ENCODE measurements around the gene NHEJ1. TPM values are rescaled to one million over a fixed set of nuclear protein-coding genes. Genes with fewer than 3 reads are reported as not detected.

The NHEJ1 gene
- total and polyA plus RNA-seq, 9 of the 15 experiments (the other 6 are each of a cell fraction or from before 2014, with no cell fraction given), result 9.0 to 23.7 (median 13.9) TPM

GRCh38 chr2:219104107-219105035 is 56.2 kb downstream of the NHEJ1 start (continued):
- peak; percentile 16 for TF ChIP-seq CTCFL (IDR thresholded peaks at IDR 0.05; ENCODE audit: borderline replicate concordance, insufficient read depth, low read depth, low read length, poor library complexity, severe bottlenecking)
- TF ChIP-seq RAD21 (CRISPR knock-in tag; conservative IDR thresholded peaks at IDR 0.05 in 1 of 2, IDR thresholded peaks at IDR 0.05 in 1 of 2), result peak in 1 of 2 experiments; percentile 61; a peak in 2 of 4 replicates
- TF ChIP-seq ARID1B (IDR thresholded peaks at IDR 0.05), result no peak

GRCh38 chr2:219099329-219099728 is 61.3 kb downstream of the NHEJ1 start:
- POLR2A ChIA-PET, result no interaction called here
- no TSS peak for BruUV-seq (replicated peaks)
- WGBS (ENCODE audit: insufficient coverage, low coverage, missing lambda C conversion rate), result no CpG with 5 or more reads among the region's 1 CpG
- no peak for TF ChIP-seq ZBTB49 (CRISPR knock-in tag; IDR thresholded peaks at IDR 0.05; ENCODE audit: borderline replicate concordance)
- TF ChIP-seq ZNF395 (CRISPR knock-in tag; IDR thresholded peaks at IDR 0.05), result no peak
- no peak for TF ChIP-seq ZNF197 (CRISPR knock-in tag; IDR thresholded peaks at IDR 0.05; ENCODE audit: low read depth)
- no peak for TF ChIP-seq GABPA (tag; conservative IDR thresholded peaks at IDR 0.05; ENCODE audit: low read depth)
- no peak for TF ChIP-seq ZNF586 (CRISPR knock-in tag; conservative IDR thresholded peaks at IDR 0.05)
- TF ChIP-seq SRSF3 (IDR thresholded peaks at IDR 0.05; ENCODE audit: insufficient read depth, low read length), result no peak
- TF ChIP-seq ZNF311 (CRISPR knock-in tag; IDR thresholded peaks at IDR 0.05), result no peak
- no peak for TF ChIP-seq KLF13 (tag; IDR thresholded peaks at IDR 0.05; ENCODE audit: borderline replicate concordance, low read depth)
- no peak for TF ChIP-seq ERF (CRISPR knock-in tag; IDR thresholded peaks at IDR 0.05)

More at GRCh38 chr2:219099329-219099728, 61.3 kb downstream of the NHEJ1 start:
- H3K27me3 ChIP-seq (ENCODE audit: control insufficient read depth in 2 of 2, insufficient read depth in 2 of 2, low read length in 2 of 2), result no peaks in the 10 kb centered on the region
- H3K36me3 ChIP-seq (ENCODE audit: control insufficient read depth, insufficient read depth, low read length), result no peaks in the 10 kb centered on the region
- no peaks in the 10 kb centered on the region for H3K79me2 ChIP-seq (ENCODE audit: control insufficient read depth, insufficient read depth, low read length)
- no peaks in the 10 kb centered on the region for H3K9me1 ChIP-seq (ENCODE audit: control insufficient read depth, insufficient read depth, low read length)
- in situ Hi-C loops (cut with MboI), result no loop called here
- H3K4me3 ChIP-seq, result no peak overlapping the region
- DNase-seq (ENCODE audit: extremely low read depth in 1 of 4, low spot score in 3 of 4) (no peak), FAIRE-seq (no peak), ATAC-seq (no peak)
- no peaks in the 10 kb centered on the region for H3K9me3 ChIP-seq (replicated peaks; ENCODE audit: control insufficient read depth, insufficient read depth, low read depth, low read length)
- H3K9ac ChIP-seq (ENCODE audit: insufficient read depth in 1 of 2, low read depth in 2 of 2, low read length in 2 of 2), result no peak overlapping the region
- no peaks in the 10 kb centered on the region for H3K4me1 ChIP-seq (replicated peaks in 1 of 2; ENCODE audit: control insufficient read depth in 2 of 2, insufficient read depth in 2 of 2, low read length in 2 of 2)
- H3K4me2 ChIP-seq (ENCODE audit: insufficient read depth, low read length), result no peak overlapping the region
- H2AFZ ChIP-seq (ENCODE audit: low read depth, low read length), result no peak overlapping the region
- intact Hi-C loops (cut with micrococcal nuclease), result no loop called here
- CTCF ChIA-PET (ENCODE audit: low intra/inter-chr PET ratio), result no interaction called here
- no peak overlapping the region for H3K27ac ChIP-seq (ENCODE audit: extremely low read depth, low read depth, low read length)
- no peaks in the 10 kb centered on the region for H4K20me1 ChIP-seq (replicated peaks; ENCODE audit: control insufficient read depth, insufficient read depth, low read length)

Data from K562 (cell line).